Measurements from ENCODE around the gene SCIN.
"Not testable (repeated sequence)": the region's sequence is repeated elsewhere in the genome, so short reads cannot be mapped to it uniquely, and the experiment has no call there.

SCIN gene

DNA sequence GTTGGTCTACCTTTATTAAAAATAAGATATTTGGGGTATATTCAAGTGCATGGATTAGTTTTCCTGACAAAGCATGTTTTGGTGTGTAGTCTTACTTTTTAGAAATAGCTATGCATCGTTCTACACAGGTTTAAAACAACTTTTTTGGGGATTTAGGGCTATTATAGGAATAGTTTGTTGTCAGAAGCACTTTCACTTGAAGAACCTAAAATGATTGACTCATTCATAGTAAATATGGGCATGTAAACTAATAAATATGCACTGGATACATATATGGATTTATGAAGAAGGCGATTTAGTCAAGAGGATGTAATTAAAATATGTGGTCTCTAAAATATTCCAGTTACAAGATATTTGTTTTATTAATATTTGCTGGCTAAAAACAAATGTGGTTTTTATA is 118.9 kb downstream of the SCIN start:
- no peak for TF ChIP-seq POLR2A (IDR thresholded peaks at IDR 0.05; ENCODE audit: low read depth, low read length)
- FAIRE-seq (no peak), DNase-seq (ENCODE audit: insufficient read length, low spot score) (no peak)

DNA sequence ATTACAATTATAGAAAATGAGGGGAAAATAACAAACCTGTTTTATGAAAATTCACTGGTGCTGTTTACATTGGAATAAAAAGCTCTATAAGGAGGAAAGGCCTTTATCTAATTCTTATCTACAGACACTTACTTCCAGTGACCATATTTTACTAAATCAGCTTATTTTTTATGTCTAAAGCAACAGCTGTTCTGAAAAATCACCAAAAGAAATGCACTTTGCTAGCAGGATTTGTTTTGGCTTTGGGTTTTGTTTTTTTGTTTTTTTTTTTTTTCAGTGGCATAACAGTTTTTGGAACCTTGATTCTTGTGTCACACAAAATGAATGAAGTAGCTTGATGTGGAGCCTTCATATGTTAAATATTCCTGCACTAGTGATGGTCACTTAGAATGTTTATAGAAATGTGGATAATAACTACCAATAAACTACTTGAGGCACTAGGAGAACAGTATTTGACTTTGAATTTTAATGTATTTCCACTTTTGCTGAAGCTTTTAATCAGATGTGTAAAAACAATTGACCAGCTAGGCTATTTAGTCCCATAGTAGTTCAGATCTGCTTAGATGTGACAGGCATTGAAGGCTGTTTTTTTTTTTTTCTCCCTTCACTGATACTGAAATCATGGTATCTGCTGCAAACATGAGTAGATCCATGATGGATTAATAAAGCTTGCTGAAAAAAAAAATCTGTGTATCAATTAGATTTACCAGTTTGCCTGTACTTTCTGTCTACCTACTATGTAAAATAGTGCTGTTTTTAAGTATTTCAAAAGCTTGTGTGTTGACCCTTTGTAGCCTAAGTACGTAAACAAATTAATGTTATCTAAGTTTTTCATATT is 119.7 kb downstream of the SCIN start:
- peak; percentile 23 for FAIRE-seq
- TF ChIP-seq POLR2A (IDR thresholded peaks at IDR 0.05; ENCODE audit: low read depth, low read length): no peak
- no peak for DNase-seq (ENCODE audit: insufficient read length, low spot score)

DNA sequence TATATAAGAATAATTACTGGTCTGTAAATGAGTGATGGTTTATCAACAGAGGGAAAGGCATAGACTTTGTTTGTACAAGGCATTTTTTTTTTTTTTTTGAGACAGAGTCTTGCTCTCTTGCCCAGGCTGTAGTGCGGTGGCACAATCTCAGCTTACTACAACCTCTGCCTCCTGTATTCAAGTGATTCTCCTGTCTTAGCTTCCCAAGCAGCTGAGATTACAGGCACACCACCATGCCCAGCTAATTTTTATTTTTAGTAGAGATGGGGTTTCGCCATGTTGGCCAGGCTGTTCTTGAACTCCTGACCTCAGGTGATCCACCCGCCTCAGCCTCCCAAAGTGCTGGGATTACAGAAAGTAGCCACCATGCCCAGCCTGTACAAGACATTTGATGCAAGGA is 120.9 kb downstream of the SCIN start:
- FAIRE-seq; DNase-seq (ENCODE audit: insufficient read length, low spot score): not testable (repeated sequence)

DNA sequence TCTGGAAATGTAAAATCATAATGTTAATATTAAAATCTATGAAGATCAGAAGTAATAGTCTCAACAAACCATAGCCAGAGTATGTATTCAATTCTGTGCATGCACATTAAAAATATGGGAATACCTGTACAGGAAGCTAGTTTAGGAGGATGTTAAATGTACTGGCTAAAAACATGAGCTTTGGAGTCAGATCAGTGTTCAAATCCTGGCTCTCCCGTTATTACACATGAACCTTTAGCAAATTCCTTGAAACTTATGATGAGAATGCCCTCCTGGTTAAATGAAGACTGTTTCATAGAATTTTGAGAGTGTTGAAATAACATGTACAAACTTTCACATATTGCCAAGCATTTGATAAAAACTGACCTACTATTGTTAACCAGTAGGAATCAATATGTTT is 121.5 kb downstream of the SCIN start:
- TF ChIP-seq POLR2A (IDR thresholded peaks at IDR 0.05; ENCODE audit: low read depth, low read length): no peak
- FAIRE-seq: no peak
- DNase-seq (ENCODE audit: insufficient read length, low spot score): no peak

GRCh38 chr7:12692479-12693259 is 122.1 kb downstream of the SCIN start:
- FAIRE-seq: peak; percentile 90
- no peak for DNase-seq (ENCODE audit: insufficient read length, low spot score)
- no peak for TF ChIP-seq POLR2A (IDR thresholded peaks at IDR 0.05; ENCODE audit: low read depth, low read length)

- TF ChIP-seq POLR2A (IDR thresholded peaks at IDR 0.05; ENCODE audit: low read depth, low read length): no peak
- DNase-seq (ENCODE audit: insufficient read length, low spot score) (no peak), FAIRE-seq (no peak)
These were observed 124.3 kb downstream of the SCIN start for GRCh38 chr7:12694817-12695216.

DNA sequence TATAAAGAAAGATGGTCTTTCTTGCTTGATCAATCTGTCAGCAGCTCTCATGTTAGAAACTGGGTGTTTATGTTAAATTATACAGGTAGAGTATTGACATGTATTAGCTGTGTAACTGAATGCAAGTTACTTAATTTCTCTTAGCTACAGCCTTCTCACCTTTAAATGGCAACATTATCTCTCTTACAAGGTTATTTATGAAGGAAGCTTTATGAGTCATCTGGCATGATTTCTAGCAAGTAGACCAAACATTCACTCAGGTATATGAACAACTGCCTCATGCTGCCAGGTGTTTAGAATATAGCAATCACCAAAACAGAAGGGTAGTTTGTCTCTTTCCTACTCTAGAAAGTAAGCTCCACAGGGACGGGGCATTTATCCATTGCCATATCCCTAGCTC is 125.4 kb downstream of the SCIN start:
- TF ChIP-seq POLR2A (IDR thresholded peaks at IDR 0.05; ENCODE audit: low read depth, low read length): no peak
- FAIRE-seq (peak; percentile 83), DNase-seq (ENCODE audit: insufficient read length, low spot score) (no peak)

DNA sequence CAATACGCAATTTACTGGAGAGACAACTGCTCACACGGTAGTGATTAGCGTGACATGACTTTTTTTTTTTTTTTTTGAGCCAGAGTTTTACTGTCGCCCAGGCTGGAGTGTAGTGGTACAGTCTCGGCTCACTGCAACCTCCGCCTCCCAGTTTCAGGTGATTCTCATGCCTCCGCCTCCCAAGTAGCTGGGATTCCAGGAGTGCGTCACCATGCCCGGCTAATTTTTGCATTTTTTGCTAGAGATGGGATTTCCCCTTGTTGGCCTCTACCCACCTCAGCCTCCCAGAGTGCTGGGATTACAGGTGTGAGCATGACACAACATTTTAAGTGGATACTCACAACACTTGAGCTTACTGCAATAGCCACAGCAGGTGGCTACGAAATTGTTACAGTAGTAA is 128.8 kb downstream of the SCIN start:
- TF ChIP-seq POLR2A (IDR thresholded peaks at IDR 0.05; ENCODE audit: low read depth, low read length): no peak
- no peak for FAIRE-seq

GRCh38 chr7:12701433-12701832 is 130.9 kb downstream of the SCIN start:
- FAIRE-seq (no peak), DNase-seq (ENCODE audit: insufficient read length, low spot score) (no peak)
- TF ChIP-seq POLR2A (IDR thresholded peaks at IDR 0.05; ENCODE audit: low read depth, low read length): no peak

More for the DNA sequence above, 128.8 kb downstream of the SCIN start:
- no peak for DNase-seq (ENCODE audit: insufficient read length, low spot score)

DNA sequence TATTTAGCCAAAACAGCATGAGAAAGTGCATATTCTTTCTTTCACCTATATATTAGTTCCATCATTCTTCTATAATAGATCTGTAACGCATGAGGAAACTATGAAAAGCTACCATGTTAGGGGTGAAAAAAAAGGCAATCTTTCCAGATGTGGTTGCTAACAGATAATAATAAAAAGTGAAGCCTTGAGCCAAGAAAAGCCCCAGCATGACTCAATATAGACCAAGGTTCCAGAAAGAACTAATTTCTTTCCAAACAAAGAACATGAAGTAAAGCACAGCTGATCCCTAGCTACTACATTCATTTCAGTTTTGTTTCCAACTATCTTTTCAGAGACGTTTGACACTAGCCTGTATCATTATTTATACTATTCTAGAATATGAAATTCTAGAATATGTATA is 133.4 kb downstream of the SCIN start:
- no peak for TF ChIP-seq POLR2A (IDR thresholded peaks at IDR 0.05; ENCODE audit: low read depth, low read length)
- DNase-seq (ENCODE audit: insufficient read length, low spot score) (no peak), FAIRE-seq (no peak)

DNA sequence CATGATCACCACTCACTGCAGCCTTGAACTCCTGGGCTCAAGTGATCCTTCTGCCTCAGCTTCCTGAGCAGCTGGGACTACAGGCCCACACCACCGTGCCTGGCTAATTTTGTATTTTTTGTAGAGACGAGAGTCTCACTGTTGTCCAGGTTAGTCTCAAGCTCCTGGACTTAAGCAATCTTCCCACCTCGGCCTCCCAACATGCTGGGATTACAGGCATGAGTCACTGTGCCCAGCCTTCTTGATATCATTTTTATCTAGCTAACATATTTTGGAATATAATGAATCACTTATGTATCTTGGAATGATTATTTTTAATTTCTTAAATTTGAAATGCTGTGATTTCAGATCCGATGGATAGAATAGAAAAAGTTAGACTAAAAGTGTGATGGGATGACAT is 135.4 kb downstream of the SCIN start:
- no peak for FAIRE-seq
- TF ChIP-seq POLR2A (IDR thresholded peaks at IDR 0.05; ENCODE audit: low read depth, low read length): no peak

DNA sequence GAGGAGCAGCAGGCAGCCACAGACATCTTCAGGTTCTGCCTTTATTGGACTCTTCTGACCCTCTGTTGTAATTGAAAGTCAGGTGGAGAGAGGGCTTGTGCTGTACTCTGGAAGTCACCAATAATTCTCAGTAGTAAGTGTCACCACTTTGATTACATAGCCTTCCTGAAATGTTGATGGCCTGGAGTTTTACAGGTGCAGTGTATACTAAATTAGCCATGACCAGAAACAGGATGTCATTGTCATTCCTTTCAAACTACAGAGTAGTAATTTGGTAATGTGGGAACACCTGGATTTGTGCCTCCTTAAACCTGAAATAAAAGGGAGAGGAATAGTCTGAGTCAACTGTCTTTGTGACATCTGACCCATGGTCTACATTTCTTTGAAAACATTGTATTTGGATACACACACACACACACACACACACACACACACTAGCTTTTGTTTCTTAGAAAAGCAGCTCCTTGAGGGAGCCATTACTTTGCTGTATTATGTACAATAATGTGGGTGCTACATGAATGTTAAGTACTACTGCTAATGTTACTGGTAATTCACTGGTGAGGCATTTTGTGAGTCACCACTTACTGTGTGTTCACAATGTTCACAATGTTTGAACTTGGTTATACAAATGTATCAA is 136.5 kb downstream of the SCIN start:
- FAIRE-seq (peak; percentile 95), DNase-seq (ENCODE audit: insufficient read length, low spot score) (no peak)
- no peak for TF ChIP-seq POLR2A (IDR thresholded peaks at IDR 0.05; ENCODE audit: low read depth, low read length)

More for the DNA sequence above, 135.4 kb downstream of the SCIN start:
- no peak for DNase-seq (ENCODE audit: insufficient read length, low spot score)

GRCh38 chr7:12708314-12708713 is 137.8 kb downstream of the SCIN start:
- FAIRE-seq (peak; percentile 71), DNase-seq (ENCODE audit: insufficient read length, low spot score) (no peak)
- no peak for TF ChIP-seq POLR2A (IDR thresholded peaks at IDR 0.05; ENCODE audit: low read depth, low read length)
